Embryonic facial prominence (tissue), 1 donor: ENCODE results near the gene CLASP1.

Experiments used
- DNase-seq: peaks from one replicate; pipeline ENCODE4 v3.0.0-alpha.2; 2016; ENCODE audit errors: extremely low spot score

Gene CLASP1

GRCh38 chr2:121427187-121427689 is 222.0 kb downstream of the CLASP1 start:
- DNase-seq: no peak

- no peak for DNase-seq
Measured at GRCh38 chr2:121420486-121420885, 228.8 kb downstream of the CLASP1 start.

GRCh38 chr2:121419081-121419699 is 230.1 kb downstream of the CLASP1 start:
- DNase-seq: no peak

GRCh38 chr2:121418494-121419058 is 230.7 kb downstream of the CLASP1 start:
- DNase-seq: no peak

- no peak for DNase-seq
Measured at GRCh38 chr2:121417826-121418225, 231.4 kb downstream of the CLASP1 start.

GRCh38 chr2:121415727-121416126 is 233.5 kb downstream of the CLASP1 start:
- no peak for DNase-seq

GRCh38 chr2:121412349-121412748 is 236.9 kb downstream of the CLASP1 start:
- no peak for DNase-seq

GRCh38 chr2:121409966-121410365 is 239.3 kb downstream of the CLASP1 start:
- no peak for DNase-seq

- no peak for DNase-seq
Measured at GRCh38 chr2:121409388-121409787, 239.9 kb downstream of the CLASP1 start.

GRCh38 chr2:121408641-121409040 is 240.6 kb downstream of the CLASP1 start:
- no peak for DNase-seq

- DNase-seq: no peak
Measured at GRCh38 chr2:121405233-121405632, 244.0 kb downstream of the CLASP1 start.

- no peak for DNase-seq
Measured at GRCh38 chr2:121400201-121400600, 249.1 kb downstream of the CLASP1 start.

- no peak for DNase-seq
Measured at GRCh38 chr2:121398853-121399252, 250.4 kb downstream of the CLASP1 start.

GRCh38 chr2:121390082-121390692 is 259.1 kb downstream of the CLASP1 start:
- DNase-seq: no peak

- DNase-seq: no peak
Measured at GRCh38 chr2:121388371-121388770, 260.9 kb downstream of the CLASP1 start.

GRCh38 chr2:121387591-121388325 is 261.5 kb downstream of the CLASP1 start:
- no peak for DNase-seq

GRCh38 chr2:121386707-121387106 is 262.6 kb downstream of the CLASP1 start:
- DNase-seq: no peak

- no peak for DNase-seq
Measured at GRCh38 chr2:121386102-121386501, 263.2 kb downstream of the CLASP1 start.

- DNase-seq: no peak
Measured at GRCh38 chr2:121382744-121383143, 266.5 kb downstream of the CLASP1 start.

GRCh38 chr2:121377646-121378045 is 271.6 kb downstream of the CLASP1 start:
- no peak for DNase-seq

- DNase-seq: no peak
Measured at GRCh38 chr2:121376535-121377250, 272.6 kb downstream of the CLASP1 start.

- no peak for DNase-seq
Measured at GRCh38 chr2:121375621-121376159, 273.6 kb downstream of the CLASP1 start.
